HG03039 (cell line): ENCODE measurements around the gene EZR.
"Not testable (repeated sequence)": the region's sequence is repeated elsewhere in the genome, so short reads cannot be mapped to it uniquely, and the experiment has no call there.

Source experiments
- ATAC-seq: cut with Tn5 transposase; IDR thresholded peaks from one replicate; pipeline ENCODE4 v1.9.1; 2021; ENCODE audit warnings: mild to moderate bottlenecking, moderate library complexity; ENCODE audit not compliant: unreplicated experiment

The EZR gene

DNA sequence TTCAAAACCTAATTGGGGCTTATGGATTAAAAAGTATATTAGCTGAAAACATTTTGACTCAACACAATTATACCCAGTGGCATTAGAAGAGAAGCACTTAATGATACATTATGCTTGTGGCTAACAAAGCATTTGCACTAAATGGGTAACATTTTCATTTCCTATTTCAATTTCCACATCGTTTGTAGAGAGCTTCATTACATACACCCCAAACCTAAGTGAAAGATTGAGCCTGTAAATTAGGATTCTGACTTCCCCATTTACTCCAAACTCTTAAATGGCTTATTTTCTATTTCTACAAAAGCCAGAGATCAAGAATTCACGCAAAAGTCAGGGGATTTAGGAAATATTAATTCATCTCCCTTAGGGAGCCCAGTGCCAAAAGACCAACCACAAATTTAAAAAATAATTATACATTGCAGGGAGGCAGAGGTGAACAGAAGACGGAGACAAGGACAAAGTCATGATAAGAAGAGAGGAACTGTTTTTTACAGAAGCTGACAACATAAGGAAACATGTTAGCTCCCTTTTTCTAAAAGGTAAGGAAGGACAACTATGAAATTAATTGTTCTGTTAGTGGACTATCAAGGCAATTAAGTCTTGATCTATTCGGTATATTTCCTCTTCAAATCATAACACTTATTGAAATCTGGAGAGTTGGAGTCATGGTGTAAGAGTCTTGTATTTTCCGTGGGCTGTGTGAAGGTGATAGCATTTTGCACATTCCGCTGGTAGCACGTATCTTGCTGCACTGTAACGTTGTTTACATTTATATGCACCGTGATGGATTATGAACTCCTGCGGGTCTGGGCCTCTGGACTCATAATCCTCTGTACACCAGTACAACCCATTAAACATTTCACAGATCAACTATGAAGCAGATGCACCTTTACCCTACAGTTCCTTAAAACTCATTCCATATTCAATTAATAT, 24.8 kb upstream of the EZR start:
- no peak for ATAC-seq

GRCh38 chr6:158841358-158841757, 22.2 kb upstream of the EZR start:
- no peak for ATAC-seq

- no peak for ATAC-seq
Measured at GRCh38 chr6:158840465-158840864, 21.3 kb upstream of the EZR start.

DNA sequence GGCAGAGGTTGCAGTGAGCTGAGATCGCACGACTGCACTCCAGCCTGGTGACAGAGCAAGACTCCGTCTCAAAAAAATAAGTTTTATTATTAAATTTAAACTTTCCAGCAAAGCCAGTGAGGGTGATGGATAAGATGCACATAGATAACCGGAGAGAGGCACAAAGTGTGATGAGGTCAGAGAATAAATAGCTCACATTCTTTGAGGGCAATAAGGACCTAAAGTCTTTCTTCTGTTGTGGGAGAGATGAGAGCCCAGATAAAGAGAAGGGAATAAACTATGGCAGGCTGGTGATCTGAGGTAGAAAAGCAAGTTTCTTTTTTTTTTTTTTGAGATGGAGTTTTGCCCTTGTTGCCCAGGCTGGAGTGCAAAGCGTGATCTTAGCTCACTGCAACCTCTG, 20.6 kb upstream of the EZR start:
- ATAC-seq: no peak

DNA sequence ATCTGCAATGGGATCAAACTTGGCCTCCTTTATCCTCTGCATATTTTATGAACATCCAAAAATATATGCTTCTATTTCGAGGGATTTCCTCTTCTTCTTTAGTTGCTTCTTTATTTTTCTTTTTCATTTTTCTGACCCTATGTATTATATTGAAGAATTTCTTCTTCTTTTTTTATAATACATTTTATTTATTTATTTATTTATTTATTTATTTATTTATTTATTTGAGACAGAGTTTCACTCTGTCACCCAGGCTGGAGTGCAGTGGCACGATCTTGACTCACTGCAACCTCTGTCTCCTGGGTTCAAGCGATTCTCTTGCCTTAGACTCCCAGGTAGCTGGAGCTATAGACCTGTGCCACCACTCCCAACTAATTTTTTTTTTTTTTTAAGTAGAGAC, 19.6 kb upstream of the EZR start:
- not testable (repeated sequence) for ATAC-seq

DNA sequence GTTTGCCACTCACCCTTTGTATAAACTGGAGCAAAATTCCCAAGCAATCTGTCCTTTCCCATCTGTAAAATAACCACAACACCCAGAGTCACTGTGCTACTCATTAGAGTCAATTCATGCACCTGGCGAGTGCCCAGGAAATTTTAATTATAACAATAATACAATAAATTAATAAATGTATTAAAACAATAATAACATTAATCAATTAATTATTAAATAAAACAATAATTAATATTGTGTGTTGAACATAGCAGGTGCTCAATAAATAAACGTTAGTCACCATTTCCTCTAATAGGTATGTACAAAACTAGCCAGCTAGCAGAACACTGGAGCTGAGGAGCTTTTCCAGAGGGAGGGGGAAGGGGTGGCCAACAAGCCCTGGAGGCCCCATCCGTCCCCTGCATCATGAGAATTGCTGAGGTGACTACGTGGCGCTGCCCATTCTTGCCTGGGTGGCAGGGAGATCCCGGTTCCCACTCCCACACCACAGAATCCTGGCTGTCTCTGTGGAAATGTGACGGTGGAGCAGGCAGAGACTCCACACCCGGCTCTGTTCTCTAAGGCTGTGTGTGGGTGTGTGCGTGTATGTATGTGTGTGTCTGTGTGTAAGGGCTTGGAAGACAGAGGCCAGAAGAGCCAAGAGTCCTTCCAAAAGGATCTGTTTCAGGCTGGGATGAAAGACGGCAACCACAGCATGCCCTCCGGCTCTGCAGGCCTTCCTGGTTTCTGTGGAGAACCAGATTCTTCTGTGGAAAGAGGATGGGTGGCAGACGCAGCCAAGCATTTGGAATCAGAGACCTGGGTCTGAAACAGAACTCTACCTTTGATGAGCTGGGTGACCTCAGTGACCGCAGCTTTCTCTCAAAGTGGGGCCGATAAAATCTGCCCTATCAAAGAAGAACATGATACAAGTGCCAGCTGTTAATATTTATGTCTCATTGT, 18.8 kb upstream of the EZR start:
- ATAC-seq: no peak

GRCh38 chr6:158836625-158837311, 17.6 kb upstream of the EZR start:
- no peak for ATAC-seq

GRCh38 chr6:158835616-158836221, 16.6 kb upstream of the EZR start:
- ATAC-seq: no peak

DNA sequence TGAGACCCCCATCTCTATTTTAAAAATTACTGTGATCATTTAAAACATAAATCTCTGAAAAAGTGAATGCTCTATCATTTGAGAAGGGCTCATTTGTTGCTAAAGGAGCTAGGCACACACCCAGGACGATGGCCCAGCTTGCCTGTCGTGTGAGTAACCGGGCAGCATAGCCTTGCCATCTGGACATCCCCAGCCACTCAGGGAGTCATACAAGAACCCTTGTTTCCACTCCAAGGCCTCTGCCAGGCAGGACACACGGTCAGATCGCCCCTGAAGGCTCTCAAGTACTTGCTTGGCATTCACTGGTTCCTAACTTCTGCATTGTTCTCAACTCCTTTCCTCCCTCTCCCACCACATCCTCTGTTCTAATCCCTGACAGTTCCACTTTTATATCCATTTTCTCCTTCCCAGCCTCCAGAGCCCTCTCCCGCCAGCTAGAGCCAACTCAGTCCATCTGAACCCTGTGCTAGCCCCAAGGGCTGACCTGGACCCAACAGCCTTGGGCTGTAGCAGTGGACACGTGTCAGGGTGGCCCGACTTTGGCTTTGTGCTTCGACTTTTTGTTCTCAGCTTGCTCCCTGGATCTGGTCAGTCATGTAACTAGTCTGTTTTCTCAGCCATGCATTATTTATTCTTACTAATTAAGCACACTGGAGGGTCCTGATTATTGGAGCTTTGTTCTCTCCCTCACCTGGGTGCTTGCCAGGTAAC, 15.7 kb upstream of the EZR start:
- ATAC-seq: no peak

GRCh38 chr6:158832807-158833206, 13.6 kb upstream of the EZR start:
- not testable (repeated sequence) for ATAC-seq

GRCh38 chr6:158832026-158832425, 12.9 kb upstream of the EZR start:
- no peak for ATAC-seq

GRCh38 chr6:158831571-158831970, 12.4 kb upstream of the EZR start:
- ATAC-seq: no peak

GRCh38 chr6:158830736-158831135, 11.6 kb upstream of the EZR start:
- no peak for ATAC-seq

- ATAC-seq: no peak
Measured at GRCh38 chr6:158828807-158829206, 9.6 kb upstream of the EZR start.

GRCh38 chr6:158826819-158827501, 7.8 kb upstream of the EZR start:
- peak; percentile 58 for ATAC-seq

- no peak for ATAC-seq
Measured at GRCh38 chr6:158825951-158826306, 6.8 kb upstream of the EZR start.

DNA sequence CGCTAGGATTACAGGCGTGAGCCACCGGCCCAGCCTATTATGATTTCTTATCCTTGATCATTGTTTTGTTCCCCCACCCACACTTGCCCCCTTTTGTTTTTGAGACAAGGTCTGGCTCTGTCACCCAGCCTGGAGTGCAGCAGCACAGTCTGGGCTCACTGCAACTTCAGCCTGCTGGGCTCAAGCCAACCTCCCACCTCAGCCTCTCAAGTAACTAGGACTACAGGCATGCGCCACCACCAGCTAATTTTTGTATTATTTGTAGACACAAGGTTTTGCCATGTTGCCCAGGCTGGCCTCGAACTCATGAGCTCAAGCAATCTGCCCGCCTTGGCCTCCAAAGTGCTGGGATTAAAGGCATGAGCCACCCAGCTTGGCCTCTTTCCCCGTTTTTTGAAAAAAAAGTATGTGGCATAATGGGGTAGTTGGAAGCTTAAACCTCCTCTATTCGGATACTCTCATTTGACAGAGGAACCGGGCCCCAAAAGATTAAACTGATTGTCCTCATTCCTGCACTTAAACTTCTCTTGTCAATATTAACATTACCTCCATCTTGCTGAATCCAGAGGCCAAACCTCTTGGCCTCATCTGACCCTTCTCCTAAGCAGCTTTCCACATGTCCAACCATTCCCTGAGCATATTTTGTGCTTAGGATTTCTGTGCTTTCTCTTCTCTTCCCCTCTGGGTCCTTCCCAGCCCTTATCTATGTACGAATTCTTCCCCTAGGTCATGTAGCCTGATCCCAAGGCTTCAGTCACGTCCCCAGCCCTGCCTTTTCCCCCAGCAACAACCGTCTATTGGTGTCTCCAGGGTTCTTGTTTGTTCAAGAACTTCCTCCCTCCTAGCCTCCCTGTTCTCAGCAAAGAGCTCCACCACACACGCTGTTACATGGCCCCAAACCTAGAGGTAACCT, 6.1 kb upstream of the EZR start:
- no peak for ATAC-seq

GRCh38 chr6:158823616-158824015, 4.4 kb upstream of the EZR start:
- ATAC-seq: not testable (repeated sequence)
